GM18511 (cell line): ENCODE results near the gene SAMHD1.
"Not testable (repeated sequence)": the region's sequence is repeated elsewhere in the genome, so short reads cannot be mapped to it uniquely, and the experiment has no call there.

Experiments used
- ATAC-seq: cut with Tn5 transposase; IDR thresholded peaks from one replicate; pipeline ENCODE4 v1.9.1; 2021; ENCODE audit warnings: mild to moderate bottlenecking, moderate library complexity; ENCODE audit not compliant: unreplicated experiment

SAMHD1 gene

GRCh38 chr20:36917943-36918342 lies 33.6 kb downstream of the SAMHD1 start:
- no peak for ATAC-seq

DNA sequence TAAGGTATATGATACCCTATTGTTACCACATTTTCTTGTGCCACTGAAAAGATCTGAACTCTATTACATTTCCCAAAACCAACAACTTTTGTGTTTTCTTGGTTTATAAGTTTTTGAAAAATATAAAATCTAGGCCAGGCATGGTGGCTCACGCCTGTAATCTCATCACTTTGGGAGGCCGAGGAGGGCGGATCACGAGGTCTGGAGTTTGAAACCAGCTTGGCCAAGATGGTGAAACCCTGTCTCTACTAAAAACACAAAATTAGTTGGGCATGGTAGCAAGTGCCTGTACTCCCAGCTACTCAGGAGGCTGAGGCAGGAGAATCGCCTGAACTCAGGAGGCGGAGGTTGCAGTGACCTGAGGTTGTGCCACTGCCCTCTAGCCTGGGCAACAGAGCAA lies 34.3 kb downstream of the SAMHD1 start:
- ATAC-seq, result no peak

DNA sequence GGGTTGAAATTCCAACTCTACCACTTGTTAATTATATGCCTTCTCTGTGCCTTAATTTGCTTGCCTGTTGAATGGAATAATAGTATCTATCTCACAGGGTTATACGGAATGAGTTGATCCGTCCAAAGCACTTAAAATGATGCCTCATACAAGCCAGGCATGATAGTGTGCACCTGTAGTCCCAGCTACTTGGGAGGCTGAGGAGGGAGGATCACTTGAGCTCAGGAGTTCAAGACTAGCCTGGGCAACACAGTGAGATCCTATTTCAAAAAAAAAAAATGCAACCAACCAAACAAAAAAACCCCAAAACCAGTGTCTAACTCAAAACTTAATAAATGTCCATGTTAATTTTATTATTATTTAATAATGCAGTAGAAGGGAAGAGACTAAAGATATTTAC lies 35.3 kb downstream of the SAMHD1 start:
- ATAC-seq, result no peak

DNA sequence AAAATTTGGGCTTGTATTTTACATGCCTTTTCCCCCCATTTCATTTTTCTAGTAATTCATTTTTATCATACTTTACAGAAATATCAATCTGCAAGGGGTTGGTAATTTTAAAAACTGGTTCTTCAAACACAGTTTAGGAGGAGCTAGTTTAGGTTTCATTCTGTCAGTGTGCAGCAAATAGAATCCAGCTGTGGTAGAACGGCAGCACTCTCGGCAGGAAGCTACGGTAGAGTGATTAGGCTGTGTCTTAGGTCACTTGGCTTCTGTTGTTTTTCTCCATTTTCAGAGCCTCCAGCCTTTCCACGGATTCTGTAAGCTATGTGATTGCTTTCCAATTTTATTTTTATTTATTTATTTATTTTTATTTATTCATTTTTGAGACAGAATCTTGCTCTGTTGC lies 42.9 kb downstream of the SAMHD1 start:
- ATAC-seq, result no peak

GRCh38 chr20:36906086-36906485 lies 45.4 kb downstream of the SAMHD1 start:
- ATAC-seq, result not testable (repeated sequence)

- not testable (repeated sequence) for ATAC-seq
Observed at GRCh38 chr20:36905566-36905965, 45.9 kb downstream of the SAMHD1 start.

DNA sequence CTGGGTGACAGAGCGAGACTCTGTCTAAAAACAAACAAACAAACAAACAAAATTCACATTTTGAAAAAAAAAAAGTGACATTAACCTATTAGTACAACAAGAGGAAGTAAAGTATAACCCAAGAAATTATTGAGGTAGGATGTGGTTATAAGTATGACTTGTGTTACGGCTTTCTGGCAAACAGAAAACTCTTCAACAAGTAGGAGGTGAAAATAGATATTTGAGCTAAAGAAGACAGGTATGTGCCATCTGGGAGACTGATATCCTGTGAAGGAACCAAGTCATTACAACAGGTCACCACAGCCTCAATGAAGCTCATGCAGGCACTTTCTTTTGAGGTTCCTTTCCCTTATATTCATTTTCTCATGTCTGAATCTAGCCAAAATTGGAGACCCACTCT lies 46.8 kb downstream of the SAMHD1 start:
- no peak for ATAC-seq

DNA sequence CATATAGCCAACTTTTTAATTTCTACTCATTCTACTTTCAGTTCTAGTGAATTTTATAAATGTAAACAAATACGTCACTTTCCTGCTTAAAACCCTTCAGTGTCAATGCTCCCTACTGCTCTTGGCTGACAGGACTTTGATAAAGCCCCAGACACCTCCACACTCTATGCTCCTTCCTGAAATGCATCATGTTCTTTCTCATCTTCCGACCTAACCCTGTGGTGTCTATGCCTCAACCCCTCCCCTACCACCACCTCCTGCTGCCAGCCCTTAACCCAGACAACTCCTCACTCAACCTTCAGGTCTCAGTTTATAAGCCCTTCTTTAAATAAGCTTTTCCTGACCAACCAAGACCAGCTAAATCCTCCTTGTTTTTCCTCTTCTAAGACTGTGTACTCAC lies 56.5 kb downstream of the SAMHD1 start:
- ATAC-seq, result no peak

GRCh38 chr20:36893801-36894200 lies 57.7 kb downstream of the SAMHD1 start:
- ATAC-seq, result no peak

DNA sequence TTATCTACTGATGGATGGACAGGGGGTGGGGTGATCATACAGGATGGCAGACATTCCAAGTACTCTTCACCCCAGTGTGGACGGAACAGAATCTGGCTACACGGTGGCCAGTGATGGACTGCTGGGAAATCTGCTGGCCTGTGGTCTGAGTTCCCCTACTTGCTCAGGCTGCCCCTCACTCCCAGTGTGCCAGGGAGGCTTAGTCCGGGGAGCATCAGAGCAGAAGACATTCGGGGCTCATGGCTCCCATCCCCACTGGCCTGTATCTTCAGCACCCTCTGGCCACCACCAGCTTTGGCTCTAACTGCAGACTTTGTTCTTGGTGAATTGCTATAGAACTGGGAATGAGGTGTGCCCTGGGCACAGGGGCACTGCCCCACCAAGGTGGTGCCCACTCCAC lies 60.3 kb downstream of the SAMHD1 start:
- no peak for ATAC-seq

DNA sequence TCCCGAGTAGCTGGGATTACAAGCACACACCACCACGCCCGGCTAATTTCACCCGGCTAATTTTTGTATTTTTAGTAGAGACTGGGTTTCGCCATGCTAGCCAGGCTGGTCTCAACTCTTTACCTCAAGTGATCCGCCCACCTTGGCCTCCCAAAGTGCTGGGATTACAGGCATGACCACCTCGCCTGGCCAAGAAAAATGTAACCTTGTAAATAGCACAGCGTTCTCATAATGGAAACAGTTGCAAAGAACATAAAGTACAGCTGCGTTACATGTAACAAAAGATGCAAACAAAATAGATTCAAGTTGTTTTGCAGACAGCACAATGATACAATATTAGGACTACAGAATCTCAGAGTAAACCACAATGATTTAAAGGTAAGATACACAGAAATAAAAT lies 60.9 kb downstream of the SAMHD1 start:
- ATAC-seq, result no peak

- ATAC-seq, result no peak
Observed at GRCh38 chr20:36888880-36889516, 62.5 kb downstream of the SAMHD1 start.

GRCh38 chr20:36887752-36888090 lies 63.8 kb downstream of the SAMHD1 start:
- ATAC-seq, result no peak

- peak; percentile 54 for ATAC-seq
Observed at GRCh38 chr20:36886859-36887751, 64.4 kb downstream of the SAMHD1 start.

- ATAC-seq, result no peak
Observed at GRCh38 chr20:36885356-36885755, 66.2 kb downstream of the SAMHD1 start.

DNA sequence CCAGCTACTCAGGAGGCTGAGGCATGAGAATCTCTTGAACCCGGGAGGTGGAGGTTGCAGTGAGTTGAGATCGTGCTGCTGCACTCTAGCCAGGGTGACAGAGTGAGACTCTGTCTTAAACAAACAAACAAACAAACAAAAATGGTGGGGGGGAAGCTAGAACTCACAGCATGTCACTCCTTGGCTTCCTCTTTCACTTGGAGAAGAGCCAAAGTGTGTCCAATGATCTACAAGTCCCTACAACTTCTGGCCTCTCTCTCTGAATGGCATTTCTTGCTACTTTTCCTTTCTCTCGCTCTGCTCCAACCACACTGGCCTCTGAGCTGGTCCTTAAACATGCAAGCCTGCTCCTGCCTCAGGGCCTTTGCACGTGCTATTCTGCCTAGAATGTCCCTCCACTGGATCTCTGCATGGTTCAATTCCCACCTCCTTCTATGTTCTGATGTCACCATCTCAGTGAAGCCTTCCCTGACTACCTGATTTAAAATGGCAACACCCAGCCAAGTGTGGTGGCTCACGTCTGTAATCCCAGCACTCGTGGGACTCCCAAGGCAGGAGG lies 67.5 kb downstream of the SAMHD1 start:
- ATAC-seq, result no peak

DNA sequence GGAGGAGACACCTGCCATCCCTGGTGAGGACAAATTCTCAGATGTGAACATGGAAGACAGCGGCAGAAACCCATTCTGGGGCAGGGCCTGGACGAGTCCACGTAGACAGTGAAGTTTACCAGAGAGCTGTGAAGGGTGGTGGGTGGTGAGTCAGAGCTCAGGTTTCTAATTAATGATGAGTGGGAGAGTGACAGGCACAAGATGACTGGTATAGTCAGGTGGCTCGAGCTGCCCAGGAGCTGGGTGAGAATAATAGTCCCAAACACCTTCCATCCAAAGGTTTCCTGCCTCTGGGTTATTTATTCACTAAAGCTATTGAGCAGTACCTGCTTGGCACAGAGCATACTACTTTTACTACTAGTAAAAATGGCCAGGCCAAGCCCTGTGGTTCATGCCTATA lies 69.6 kb downstream of the SAMHD1 start:
- ATAC-seq, result peak; percentile 64

DNA sequence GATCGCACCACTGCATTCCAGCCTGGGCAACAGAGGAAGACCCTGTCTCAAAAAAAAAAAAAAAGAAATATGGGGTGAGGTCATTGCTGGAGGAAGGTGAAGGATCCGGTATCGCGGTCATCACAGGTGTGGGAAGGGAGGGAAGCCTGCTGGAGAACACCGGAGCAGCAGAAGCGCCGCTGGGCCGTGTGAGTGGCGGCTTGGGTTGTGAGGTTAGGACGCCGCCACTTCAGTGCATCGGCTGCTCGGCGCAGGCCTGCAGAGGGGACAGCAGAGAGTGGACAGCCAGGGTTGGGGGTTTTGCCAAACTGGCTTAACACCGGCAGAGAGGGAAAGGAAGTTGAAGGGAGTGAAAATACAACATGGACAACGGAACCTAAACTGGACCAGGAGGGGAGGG lies 70.2 kb downstream of the SAMHD1 start:
- no peak for ATAC-seq

- no peak for ATAC-seq
Observed at GRCh38 chr20:36880741-36881250, 70.7 kb downstream of the SAMHD1 start.

GRCh38 chr20:36878941-36879340 lies 72.6 kb downstream of the SAMHD1 start:
- no peak for ATAC-seq

GRCh38 chr20:36876473-36876833 lies 75.1 kb downstream of the SAMHD1 start:
- no peak for ATAC-seq
